Mucosa of stomach (tissue), 1 donor: Measurements from ENCODE around the gene KDM4C.

Experiments
- H3K27me3 ChIP-seq: one replicate; pipeline ENCODE4 v1.7.0; 2013; ENCODE audit warnings: mild to moderate bottlenecking, low read length; ENCODE audit not compliant: control insufficient read depth, insufficient read depth
- H3K36me3 ChIP-seq: one replicate; pipeline ENCODE4 v1.7.0; 2013; ENCODE audit warnings: low read length; ENCODE audit not compliant: control insufficient read depth, insufficient read depth
- H3K4me1 ChIP-seq: one replicate; pipeline ENCODE4 v1.7.0; 2013; ENCODE audit warnings: mild to moderate bottlenecking, low read length; ENCODE audit not compliant: control insufficient read depth, insufficient read depth
- H3K4me3 ChIP-seq: one replicate; pipeline ENCODE4 v1.7.0; 2013; ENCODE audit warnings: low read length
- H3K9ac ChIP-seq: one replicate; pipeline ENCODE4 v1.7.0; 2013; ENCODE audit warnings: mild to moderate bottlenecking, low read length, moderate library complexity
- H3K9me3 ChIP-seq: one replicate; pipeline ENCODE4 v1.7.0; 2013; ENCODE audit warnings: mild to moderate bottlenecking, low read length, moderate library complexity; ENCODE audit not compliant: control insufficient read depth
- donor health status: Pancreatic carcinoma.

Gene KDM4C

GRCh38 chr9:6877671-6878161, 119.9 kb downstream of the KDM4C start:
- H3K36me3 ChIP-seq = no peaks in the 10 kb centered on the region
- H3K4me3 ChIP-seq = no peak overlapping the region
- peaks cover 6% of the 10 kb centered on the region for H3K4me1 ChIP-seq
- H3K9me3 ChIP-seq = no peaks in the 10 kb centered on the region
- no peak overlapping the region for H3K9ac ChIP-seq
- H3K27me3 ChIP-seq = no peaks in the 10 kb centered on the region

- Histone ChIP-seq H3K27me3 (no peaks in the 10 kb centered on the region), H3K4me3 (no peak overlapping the region), H3K9me3 (no peaks in the 10 kb centered on the region), H3K4me1 (no peaks in the 10 kb centered on the region), H3K36me3 (no peaks in the 10 kb centered on the region), H3K9ac (no peak overlapping the region)
These were observed 122.9 kb downstream of the KDM4C start for GRCh38 chr9:6880626-6881025.

- H3K9ac ChIP-seq = no peak overlapping the region
- no peaks in the 10 kb centered on the region for H3K27me3 ChIP-seq
- H3K9me3 ChIP-seq = no peaks in the 10 kb centered on the region
- no peak overlapping the region for H3K4me3 ChIP-seq
- no peaks in the 10 kb centered on the region for H3K36me3 ChIP-seq
- H3K4me1 ChIP-seq = no peaks in the 10 kb centered on the region
These were observed 126.3 kb downstream of the KDM4C start for GRCh38 chr9:6884101-6884500.

GRCh38 chr9:6884990-6885389, 127.2 kb downstream of the KDM4C start:
- no peaks in the 10 kb centered on the region for H3K4me1 ChIP-seq
- no peaks in the 10 kb centered on the region for H3K27me3 ChIP-seq
- H3K9ac ChIP-seq = no peak overlapping the region
- peaks cover 5% of the 10 kb centered on the region for H3K36me3 ChIP-seq
- no peak overlapping the region for H3K4me3 ChIP-seq
- no peaks in the 10 kb centered on the region for H3K9me3 ChIP-seq

- Histone ChIP-seq H3K4me3 (no peak overlapping the region), H3K36me3 (peaks cover 5% of the 10 kb centered on the region), H3K4me1 (no peaks in the 10 kb centered on the region), H3K27me3 (no peaks in the 10 kb centered on the region), H3K9me3 (no peaks in the 10 kb centered on the region), H3K9ac (no peak overlapping the region)
These were observed 129.3 kb downstream of the KDM4C start for GRCh38 chr9:6887051-6887450.

GRCh38 chr9:6889868-6890267, 132.1 kb downstream of the KDM4C start:
- Histone ChIP-seq H3K4me3 (no peak overlapping the region), H3K4me1 (no peaks in the 10 kb centered on the region), H3K27me3 (no peaks in the 10 kb centered on the region), H3K36me3 (peaks cover 5% of the 10 kb centered on the region), H3K9ac (no peak overlapping the region), H3K9me3 (no peaks in the 10 kb centered on the region)

- Histone ChIP-seq H3K4me1 (peaks cover 9% of the 10 kb centered on the region), H3K4me3 (no peak overlapping the region), H3K9me3 (no peaks in the 10 kb centered on the region), H3K9ac (no peak overlapping the region), H3K36me3 (peaks cover 5% of the 10 kb centered on the region), H3K27me3 (no peaks in the 10 kb centered on the region)
These were observed 135.8 kb downstream of the KDM4C start for GRCh38 chr9:6893350-6894131.

- Histone ChIP-seq H3K4me3 (no peak overlapping the region), H3K9me3 (no peaks in the 10 kb centered on the region), H3K27me3 (no peaks in the 10 kb centered on the region), H3K4me1 (peaks cover 9% of the 10 kb centered on the region), H3K9ac (no peak overlapping the region), H3K36me3 (peaks cover 5% of the 10 kb centered on the region)
These were observed 136.4 kb downstream of the KDM4C start for GRCh38 chr9:6894135-6894534.

- Histone ChIP-seq H3K4me3 (no peak overlapping the region), H3K36me3 (no peaks in the 10 kb centered on the region), H3K27me3 (no peaks in the 10 kb centered on the region), H3K9ac (no peak overlapping the region), H3K9me3 (no peaks in the 10 kb centered on the region), H3K4me1 (peaks cover 9% of the 10 kb centered on the region)
These were observed 138.0 kb downstream of the KDM4C start for GRCh38 chr9:6895754-6896153.

GRCh38 chr9:6896562-6896961, 138.8 kb downstream of the KDM4C start:
- Histone ChIP-seq H3K36me3 (no peaks in the 10 kb centered on the region), H3K27me3 (no peaks in the 10 kb centered on the region), H3K9ac (no peak overlapping the region), H3K9me3 (no peaks in the 10 kb centered on the region), H3K4me1 (peaks cover 9% of the 10 kb centered on the region), H3K4me3 (no peak overlapping the region)

GRCh38 chr9:6897207-6897822, 139.5 kb downstream of the KDM4C start:
- Histone ChIP-seq H3K4me3 (no peak overlapping the region), H3K9ac (no peak overlapping the region), H3K36me3 (no peaks in the 10 kb centered on the region), H3K9me3 (no peaks in the 10 kb centered on the region), H3K4me1 (peaks cover 9% of the 10 kb centered on the region), H3K27me3 (no peaks in the 10 kb centered on the region)

- Histone ChIP-seq H3K27me3 (no peaks in the 10 kb centered on the region), H3K4me1 (peaks cover 9% of the 10 kb centered on the region), H3K9me3 (no peaks in the 10 kb centered on the region), H3K36me3 (no peaks in the 10 kb centered on the region), H3K9ac (no peak overlapping the region), H3K4me3 (no peak overlapping the region)
These were observed 140.1 kb downstream of the KDM4C start for GRCh38 chr9:6897898-6898302.
